Stimulated activated CD8-positive, alpha-beta memory T cell treated with anti-CD3 and anti-CD28 coated beads, Interleukin-4, amount 100 ng/mL, for 1 hour (primary cell): ENCODE results near the gene IFIT2.
"Not testable (repeated sequence)": the region's sequence is repeated elsewhere in the genome, so short reads cannot be mapped to it uniquely, and the experiment has no call there.

ENCODE experiments used
- DNase-seq, 2 donors: peaks; one replicate each; pipeline ENCODE4 v3.0.0-alpha.2; 2020; ENCODE audit warnings: low read depth in 2 of 2, low spot score in 1 of 2

The IFIT2 gene, protein sequence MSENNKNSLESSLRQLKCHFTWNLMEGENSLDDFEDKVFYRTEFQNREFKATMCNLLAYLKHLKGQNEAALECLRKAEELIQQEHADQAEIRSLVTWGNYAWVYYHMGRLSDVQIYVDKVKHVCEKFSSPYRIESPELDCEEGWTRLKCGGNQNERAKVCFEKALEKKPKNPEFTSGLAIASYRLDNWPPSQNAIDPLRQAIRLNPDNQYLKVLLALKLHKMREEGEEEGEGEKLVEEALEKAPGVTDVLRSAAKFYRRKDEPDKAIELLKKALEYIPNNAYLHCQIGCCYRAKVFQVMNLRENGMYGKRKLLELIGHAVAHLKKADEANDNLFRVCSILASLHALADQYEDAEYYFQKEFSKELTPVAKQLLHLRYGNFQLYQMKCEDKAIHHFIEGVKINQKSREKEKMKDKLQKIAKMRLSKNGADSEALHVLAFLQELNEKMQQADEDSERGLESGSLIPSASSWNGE

DNA sequence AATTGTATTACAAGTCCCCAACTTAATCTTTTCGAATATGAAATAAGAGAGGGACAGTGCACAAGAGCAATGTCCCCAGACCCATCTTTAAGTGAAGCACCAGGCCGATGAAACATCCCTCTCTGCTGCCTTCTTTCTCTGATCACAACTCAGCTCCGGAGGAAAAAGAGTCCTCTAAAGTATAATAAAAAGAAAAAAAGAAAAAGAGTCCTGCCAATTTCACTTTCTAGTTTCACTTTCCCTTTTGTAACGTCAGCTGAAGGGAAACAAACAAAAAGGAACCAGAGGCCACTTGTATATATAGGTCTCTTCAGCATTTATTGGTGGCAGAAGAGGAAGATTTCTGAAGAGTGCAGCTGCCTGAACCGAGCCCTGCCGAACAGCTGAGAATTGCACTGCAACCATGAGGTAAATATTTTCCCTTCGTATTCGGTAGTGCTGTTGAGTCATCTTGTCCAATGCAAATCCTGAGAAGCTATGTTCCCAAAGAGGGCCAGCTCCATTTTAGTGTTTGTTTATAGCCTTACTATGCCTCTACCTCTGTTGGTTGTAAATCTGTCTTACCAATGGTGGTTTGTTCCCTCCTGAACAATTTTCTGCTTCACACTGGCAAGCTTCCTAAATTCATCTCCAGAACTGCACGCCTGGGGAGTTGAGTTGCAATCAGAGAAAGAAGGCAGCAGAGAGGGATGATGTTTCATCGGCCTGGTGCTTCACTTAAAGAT is at the start of gene IFIT2:
TSS of gene IFIT2 (plus strand) at position 326 of the 725 bp plus-strand sequence. CDS start at position 404, 78 bp downstream.
- no peak for DNase-seq

- DNase-seq = no peak
Measured at GRCh38 chr10:89252225-89252585, 49.6 kb upstream of the IFIT2 start.

GRCh38 chr10:89255091-89255579 is 46.7 kb upstream of the IFIT2 start:
- DNase-seq = not testable (repeated sequence)

DNA sequence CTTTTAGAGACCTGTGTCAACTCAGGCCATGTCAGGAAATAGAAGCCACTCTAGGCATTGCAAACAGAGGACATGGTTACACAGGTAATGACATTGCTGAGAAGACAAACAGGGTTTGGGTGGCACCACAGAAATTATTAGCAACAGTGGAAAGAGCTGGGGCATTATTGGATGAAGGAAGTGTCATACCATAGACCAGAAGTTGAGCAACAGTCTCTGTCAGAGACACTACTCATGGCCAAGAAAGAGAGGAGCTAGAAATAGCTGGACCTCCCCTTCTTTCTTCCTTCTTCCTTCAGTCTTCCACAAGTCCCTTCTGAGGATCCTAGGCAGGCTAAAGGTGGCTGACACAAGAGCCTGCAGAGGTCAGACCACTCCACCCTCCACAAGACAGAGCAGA is 46.1 kb upstream of the IFIT2 start:
- DNase-seq = no peak

DNA sequence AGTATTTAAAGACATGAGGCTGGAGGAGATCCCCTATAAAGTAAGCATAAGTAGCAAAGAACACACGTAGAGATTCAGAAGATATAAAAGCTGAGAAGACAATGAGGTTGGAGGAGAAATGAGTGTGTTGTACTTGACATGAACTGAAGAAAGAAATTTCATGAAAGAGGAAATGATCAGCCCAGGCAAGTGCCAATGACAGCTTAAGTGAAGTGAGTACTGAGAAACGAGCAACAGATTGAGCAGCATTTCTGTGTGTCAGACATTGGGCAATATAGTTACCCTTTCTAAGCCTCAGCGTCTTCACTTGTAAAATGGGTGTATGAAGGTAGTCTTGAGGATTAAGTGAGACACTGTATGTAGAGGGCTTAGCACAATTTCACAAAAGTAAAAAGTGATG is 45.5 kb upstream of the IFIT2 start:
- DNase-seq = no peak

DNA sequence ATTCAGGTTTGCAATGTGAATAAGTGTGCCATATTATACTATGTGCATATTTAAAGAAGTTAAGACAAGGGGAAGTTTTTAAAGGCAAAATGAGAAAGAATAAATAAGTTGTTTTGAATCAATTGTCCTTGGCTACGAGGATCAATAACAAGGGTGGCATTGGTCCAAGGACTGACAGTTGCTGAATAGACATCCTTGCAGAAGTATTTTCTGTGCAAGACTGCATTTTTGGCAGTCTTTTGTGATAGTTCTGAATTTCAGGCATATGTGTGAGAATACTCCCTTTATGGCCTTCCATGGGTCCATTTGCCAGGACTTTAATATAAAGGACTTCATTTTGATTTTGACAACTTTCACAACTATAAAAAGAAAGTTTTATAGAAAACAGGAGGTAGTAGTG is 44.9 kb upstream of the IFIT2 start:
- DNase-seq = no peak

DNA sequence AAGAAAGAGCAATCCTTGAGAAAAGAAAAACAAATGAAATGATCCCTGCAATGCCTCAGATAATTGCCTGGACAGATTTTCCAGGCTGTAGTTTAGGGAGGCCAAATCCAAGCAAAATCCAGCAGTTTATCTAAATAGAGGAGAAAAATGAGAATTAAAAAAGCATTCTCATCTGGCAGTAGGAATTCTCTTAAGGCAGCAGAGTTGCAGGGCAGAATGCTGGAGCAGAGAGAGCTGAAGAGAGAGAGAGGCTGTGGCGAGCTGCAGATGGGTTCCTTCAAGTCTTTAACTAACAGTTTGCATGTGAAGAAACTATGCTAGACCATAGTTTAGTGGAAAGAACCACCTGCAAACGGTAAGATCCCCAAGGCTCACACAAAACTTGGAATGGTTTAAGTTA is 44.3 kb upstream of the IFIT2 start:
- DNase-seq = no peak

GRCh38 chr10:89258881-89259280 is 43.0 kb upstream of the IFIT2 start:
- DNase-seq = no peak

DNA sequence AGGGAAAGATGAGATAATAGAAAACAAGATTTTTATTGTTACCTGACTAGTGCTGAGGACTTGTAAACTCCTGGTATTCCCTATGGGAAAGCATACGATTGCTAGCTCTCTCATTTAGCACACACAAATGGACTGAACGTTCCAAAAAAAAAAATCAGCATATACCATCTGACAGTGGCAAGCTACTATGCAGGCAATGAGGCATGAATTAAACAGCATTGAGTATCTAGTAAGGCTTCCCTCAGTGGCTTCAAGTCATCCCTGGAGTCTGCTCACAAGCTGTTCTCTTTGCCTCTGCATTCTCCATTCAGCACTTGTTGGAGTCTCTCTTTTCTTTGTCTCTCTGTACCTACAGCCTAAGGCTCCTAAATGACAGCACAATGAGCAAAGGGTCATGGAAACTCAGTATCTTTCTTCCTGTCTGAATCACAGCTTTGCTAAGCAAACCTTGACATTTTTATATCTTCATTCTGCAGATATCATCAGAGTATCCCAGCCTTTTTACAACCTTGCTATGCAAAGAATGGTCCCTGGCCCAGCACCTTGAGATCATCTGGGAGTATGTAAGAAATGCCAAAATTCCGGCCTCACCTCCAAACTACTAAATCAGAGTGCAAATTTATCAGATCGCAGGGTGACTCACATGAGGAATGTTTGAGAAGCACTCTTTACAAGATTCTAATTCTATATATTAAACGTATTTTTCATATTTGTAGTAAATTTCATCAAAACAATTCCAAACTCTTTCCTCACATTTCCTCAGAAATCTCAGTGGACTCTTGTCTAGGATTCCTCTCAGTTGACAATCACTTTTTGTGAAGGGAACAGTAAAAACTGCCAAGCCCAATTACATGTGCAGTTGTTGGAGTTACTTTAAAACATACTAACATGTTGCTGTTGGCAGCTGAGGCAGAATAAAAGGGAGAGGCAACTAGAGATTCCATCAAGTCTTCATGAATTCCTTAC is 39.5 kb upstream of the IFIT2 start:
- no peak for DNase-seq

DNA sequence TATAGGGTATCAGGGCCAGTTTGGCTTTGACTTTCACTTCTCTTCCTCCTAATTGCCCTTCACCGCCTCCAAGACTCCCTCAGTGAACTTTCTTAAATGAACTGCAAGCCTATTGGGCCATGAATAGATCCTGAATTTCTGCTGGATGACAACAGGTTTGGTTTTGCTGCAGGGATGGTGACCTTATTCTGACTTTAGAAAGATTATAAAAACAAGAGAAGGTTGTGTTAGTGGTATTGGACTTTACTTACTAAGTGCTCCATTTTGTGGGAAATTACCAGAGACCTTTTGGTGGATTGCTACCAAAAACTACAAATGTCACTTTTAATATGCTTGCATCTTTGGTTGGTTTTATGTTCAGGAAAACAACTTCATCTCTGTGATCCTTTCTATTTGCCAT is 38.8 kb upstream of the IFIT2 start:
- no peak for DNase-seq

- no peak for DNase-seq
Measured at GRCh38 chr10:89263531-89263930, 38.3 kb upstream of the IFIT2 start.

DNA sequence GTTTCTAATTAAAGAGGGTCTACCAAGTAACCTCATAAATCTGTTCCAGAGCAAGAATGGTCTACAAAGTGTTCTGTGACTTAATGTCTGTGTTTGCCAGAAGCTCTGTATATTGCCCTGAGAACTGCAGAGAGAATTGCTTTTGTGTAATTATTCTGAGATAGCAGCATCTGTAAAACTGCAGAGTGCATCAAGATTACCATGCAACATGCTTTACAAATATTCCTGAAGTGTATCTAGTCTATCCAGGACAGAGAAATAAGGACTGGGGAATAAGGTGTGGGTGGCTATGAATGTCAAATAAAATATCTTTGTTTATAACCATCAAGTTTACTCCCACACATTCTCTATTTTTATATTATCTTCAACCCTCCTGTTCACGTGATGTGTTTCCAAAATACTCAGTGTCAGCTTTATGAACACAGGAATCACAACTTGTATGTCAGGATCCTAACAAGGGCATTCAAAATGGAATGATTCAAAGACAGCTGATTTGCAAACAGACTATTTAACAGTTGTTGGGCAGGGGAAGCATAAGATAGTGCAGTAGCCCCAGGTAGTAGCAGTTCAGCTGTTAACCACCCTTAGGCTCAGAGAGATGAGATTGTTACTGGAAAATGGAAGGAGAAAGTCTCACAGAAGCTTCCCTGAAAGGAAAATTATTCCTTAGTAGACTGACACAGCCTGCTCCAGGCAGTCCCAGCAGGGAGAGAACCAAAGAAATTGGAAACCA is 35.0 kb upstream of the IFIT2 start:
- DNase-seq = no peak

GRCh38 chr10:89269433-89270152 is 32.3 kb upstream of the IFIT2 start:
- DNase-seq = no peak

DNA sequence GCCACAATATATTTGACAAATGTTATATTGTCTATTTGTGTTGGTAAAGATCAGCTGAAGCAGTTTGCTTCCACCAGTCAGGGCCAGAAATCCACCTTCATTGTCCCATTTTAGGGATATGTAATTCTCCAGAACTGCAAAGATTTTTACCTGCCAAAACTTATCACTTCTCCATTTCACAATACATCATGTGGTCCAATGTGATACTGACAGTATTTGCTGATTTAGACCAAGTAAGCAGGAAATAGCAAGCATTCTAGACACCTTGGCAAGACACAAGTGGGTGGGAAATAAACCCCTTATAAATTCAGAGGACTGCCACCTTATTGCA is 31.7 kb upstream of the IFIT2 start:
- DNase-seq = no peak

GRCh38 chr10:89271532-89271931 is 30.3 kb upstream of the IFIT2 start:
- no peak for DNase-seq

- DNase-seq = no peak
Measured at GRCh38 chr10:89273680-89274079, 28.2 kb upstream of the IFIT2 start.

DNA sequence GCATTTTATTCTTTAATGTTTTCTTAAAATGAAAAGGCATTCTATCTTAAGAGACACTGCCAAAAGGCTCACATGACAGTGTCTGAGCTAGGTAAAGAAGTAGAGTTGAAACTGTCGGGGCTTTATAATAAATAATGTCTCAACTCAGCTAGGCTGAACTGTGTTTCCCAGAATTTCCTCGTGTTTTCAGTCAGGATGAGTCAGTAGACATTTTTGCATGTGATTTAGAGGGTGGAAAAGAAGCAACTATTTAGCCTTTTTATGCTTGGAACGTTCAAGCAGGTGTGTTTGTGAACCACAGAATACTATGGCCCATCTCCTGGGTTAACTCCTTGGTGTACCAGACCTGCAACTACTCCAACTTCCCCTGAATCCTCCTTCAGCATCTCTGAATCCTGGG is 26.9 kb upstream of the IFIT2 start:
- DNase-seq = no peak

GRCh38 chr10:89275383-89275782 is 26.5 kb upstream of the IFIT2 start:
- DNase-seq = no peak

- DNase-seq = no peak
Measured at GRCh38 chr10:89278034-89278535, 23.8 kb upstream of the IFIT2 start.

DNA sequence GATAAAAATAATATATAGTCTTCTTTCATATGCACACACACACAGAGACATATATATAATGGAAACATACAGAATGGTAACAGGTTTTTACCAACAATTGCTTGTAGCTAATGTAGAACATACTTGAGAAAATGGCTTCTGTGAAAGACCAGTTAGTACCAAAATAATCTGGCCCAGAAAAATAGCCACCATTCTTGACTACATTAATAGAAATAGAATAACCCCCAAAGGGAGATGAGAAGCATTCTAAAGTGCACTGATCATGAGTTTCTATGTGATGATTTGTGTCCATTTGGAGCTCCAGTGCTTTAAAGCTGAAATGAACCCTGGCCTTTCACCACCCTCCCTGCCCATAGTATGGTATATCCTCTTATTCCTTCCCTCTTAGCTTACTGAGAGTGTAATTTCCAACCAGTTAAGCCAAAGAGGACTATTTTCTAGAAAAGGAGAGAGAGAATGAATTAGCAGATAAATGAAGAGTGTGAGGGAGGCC is 22.9 kb upstream of the IFIT2 start:
- DNase-seq = no peak
